ENCODE results near the gene IL6. TPM values are rescaled to one million over a fixed set of nuclear protein-coding genes. Genes with fewer than 3 reads are reported as not detected.

IL6 gene
- total RNA-seq, 1 donor from 2014 or later: 8.5 TPM

- no peaks in the 10 kb centered on the region for H3K36me3 ChIP-seq (ENCODE audit: control insufficient read depth, insufficient read depth, low read length)
- DNase-seq (ENCODE audit: low read depth): no peak
- TF ChIP-seq, protein P1, sequence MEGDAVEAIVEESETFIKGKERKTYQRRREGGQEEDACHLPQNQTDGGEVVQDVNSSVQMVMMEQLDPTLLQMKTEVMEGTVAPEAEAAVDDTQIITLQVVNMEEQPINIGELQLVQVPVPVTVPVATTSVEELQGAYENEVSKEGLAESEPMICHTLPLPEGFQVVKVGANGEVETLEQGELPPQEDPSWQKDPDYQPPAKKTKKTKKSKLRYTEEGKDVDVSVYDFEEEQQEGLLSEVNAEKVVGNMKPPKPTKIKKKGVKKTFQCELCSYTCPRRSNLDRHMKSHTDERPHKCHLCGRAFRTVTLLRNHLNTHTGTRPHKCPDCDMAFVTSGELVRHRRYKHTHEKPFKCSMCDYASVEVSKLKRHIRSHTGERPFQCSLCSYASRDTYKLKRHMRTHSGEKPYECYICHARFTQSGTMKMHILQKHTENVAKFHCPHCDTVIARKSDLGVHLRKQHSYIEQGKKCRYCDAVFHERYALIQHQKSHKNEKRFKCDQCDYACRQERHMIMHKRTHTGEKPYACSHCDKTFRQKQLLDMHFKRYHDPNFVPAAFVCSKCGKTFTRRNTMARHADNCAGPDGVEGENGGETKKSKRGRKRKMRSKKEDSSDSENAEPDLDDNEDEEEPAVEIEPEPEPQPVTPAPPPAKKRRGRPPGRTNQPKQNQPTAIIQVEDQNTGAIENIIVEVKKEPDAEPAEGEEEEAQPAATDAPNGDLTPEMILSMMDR (IDR thresholded peaks at IDR 0.05; ENCODE audit: insufficient read depth, low read length, poor library complexity, severe bottlenecking): no peak
- H3K4me3 ChIP-seq (ENCODE audit: low read depth, low read length): no peak overlapping the region
- no peaks in the 10 kb centered on the region for H3K27me3 ChIP-seq (ENCODE audit: control insufficient read depth, insufficient read depth, low read length)
These were observed 2.3 kb downstream of the IL6 start for GRCh38 chr7:22729180-22729825.

DNA sequence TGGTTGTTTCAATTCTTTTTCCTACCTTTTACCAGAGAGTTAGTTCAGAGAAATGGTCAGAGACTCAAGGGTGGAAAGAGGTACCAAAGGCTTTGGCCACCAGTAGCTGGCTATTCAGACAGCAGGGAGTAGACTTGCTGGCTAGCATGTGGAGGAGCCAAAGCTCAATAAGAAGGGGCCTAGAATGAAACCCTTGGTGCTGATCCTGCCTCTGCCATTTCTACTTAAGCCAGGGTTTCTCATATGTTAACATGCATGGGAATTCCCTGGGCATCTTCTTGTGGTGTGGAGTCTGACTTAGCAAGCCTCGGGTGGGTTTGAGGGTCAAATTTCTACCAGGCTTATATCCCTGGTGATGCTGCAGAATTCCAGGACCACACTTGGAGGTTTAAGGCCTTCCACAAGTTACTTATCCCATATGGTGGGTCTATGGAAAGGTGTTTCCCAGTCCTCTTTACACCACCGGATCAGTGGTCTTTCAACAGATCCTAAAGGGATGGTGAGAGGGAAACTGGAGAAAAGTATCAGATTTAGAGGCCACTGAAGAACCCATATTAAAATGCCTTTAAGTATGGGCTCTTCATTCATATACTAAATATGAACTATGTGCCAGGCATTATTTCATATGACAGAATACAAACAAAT is 3.2 kb downstream of the IL6 start:
- H3K36me3 ChIP-seq (ENCODE audit: control insufficient read depth, insufficient read depth, low read length): no peaks in the 10 kb centered on the region
- H3K4me3 ChIP-seq (ENCODE audit: low read depth, low read length): no peak overlapping the region
- no peak for DNase-seq (ENCODE audit: low read depth)
- H3K27me3 ChIP-seq (ENCODE audit: control insufficient read depth, insufficient read depth, low read length): no peaks in the 10 kb centered on the region
- TF ChIP-seq, protein P1 (IDR thresholded peaks at IDR 0.05; ENCODE audit: insufficient read depth, low read length, poor library complexity, severe bottlenecking): no peak

GRCh38 chr7:22730921-22731654 is 4.1 kb downstream of the IL6 start:
- DNase-seq (ENCODE audit: low read depth): peak; percentile 81
- no peaks in the 10 kb centered on the region for H3K36me3 ChIP-seq (ENCODE audit: control insufficient read depth, insufficient read depth, low read length)
- H3K4me3 ChIP-seq (ENCODE audit: low read depth, low read length): no peak overlapping the region
- H3K27me3 ChIP-seq (ENCODE audit: control insufficient read depth, insufficient read depth, low read length): no peaks in the 10 kb centered on the region
- TF ChIP-seq, protein P1 (IDR thresholded peaks at IDR 0.05; ENCODE audit: insufficient read depth, low read length, poor library complexity, severe bottlenecking): no peak

GRCh38 chr7:22731766-22732165 is 4.8 kb downstream of the IL6 start:
- no peak overlapping the region for H3K4me3 ChIP-seq (ENCODE audit: low read depth, low read length)
- H3K36me3 ChIP-seq (ENCODE audit: control insufficient read depth, insufficient read depth, low read length): no peaks in the 10 kb centered on the region
- TF ChIP-seq, protein P1 (IDR thresholded peaks at IDR 0.05; ENCODE audit: insufficient read depth, low read length, poor library complexity, severe bottlenecking): no peak
- no peaks in the 10 kb centered on the region for H3K27me3 ChIP-seq (ENCODE audit: control insufficient read depth, insufficient read depth, low read length)
- DNase-seq (ENCODE audit: low read depth): no peak

DNA sequence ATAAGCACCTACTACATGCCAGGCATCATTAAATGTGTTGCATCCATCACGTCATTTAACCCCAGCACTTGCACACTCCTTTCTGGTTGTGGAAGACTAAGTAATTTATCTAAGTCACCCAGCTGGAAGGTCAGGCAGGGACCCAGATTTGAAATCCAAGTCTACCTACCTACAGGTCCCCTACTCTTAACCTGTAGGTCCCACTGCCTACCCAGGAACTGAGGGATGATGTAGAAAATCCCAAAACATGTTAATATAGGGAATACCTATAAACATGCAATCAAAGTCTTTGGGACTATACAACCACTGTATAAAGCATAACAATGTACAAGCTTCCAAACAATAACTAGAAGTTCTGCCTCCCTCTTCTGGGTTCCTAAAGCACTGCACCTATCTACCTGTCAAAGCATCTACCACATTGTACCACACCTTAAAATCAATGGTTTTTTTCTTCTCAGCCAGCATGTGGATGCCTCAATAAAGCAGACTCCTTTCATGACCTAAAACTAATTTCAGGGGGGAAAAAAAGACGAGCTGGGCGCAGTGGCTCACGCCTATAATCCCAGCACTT is 5.6 kb downstream of the IL6 start:
- Histone ChIP-seq H3K4me3 (ENCODE audit: low read depth, low read length) (no peak overlapping the region), H3K36me3 (ENCODE audit: control insufficient read depth, insufficient read depth, low read length) (no peaks in the 10 kb centered on the region), H3K27me3 (ENCODE audit: control insufficient read depth, insufficient read depth, low read length) (no peaks in the 10 kb centered on the region)
- TF ChIP-seq, protein P1 (IDR thresholded peaks at IDR 0.05; ENCODE audit: insufficient read depth, low read length, poor library complexity, severe bottlenecking): peak; percentile 42
- no peak for DNase-seq (ENCODE audit: low read depth)

Data from kidney epithelial cell (primary cell).